ENCODE results near the gene USP6.

DNA sequence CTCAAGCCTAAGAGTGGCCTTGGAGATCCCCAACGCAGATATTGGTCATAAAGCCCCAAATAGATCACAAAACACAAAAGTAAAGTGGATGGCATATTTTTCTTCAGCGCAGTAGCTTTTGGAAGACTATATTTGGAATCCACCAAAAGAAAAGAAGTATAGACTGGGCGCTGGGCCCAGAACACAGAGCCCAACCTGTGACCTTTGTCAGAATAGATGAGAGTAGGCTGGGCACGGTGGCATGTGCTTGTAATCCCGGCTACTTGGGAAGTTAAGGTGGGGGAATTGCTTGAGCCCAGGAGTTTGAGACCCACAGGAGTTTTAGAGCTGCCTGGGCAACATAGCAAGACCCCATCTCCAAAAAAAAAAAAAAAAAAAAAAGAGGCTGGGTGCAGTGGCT, 104.2 kb downstream of the USP6 start:
- no peak for TF ChIP-seq POLR2AphosphoS5 (IDR thresholded peaks at IDR 0.05; ENCODE audit: low read depth, low read length)
- TF ChIP-seq POLR2A (IDR thresholded peaks at IDR 0.05; ENCODE audit: low read depth, low read length), result no peak
- no peak for TF ChIP-seq TAF1 (IDR thresholded peaks at IDR 0.05; ENCODE audit: low read depth, low read length)
- TF ChIP-seq POU2F2 (IDR thresholded peaks at IDR 0.05; ENCODE audit: low read depth, low read length), result no peak
- no peak for TF ChIP-seq PAX5 (IDR thresholded peaks at IDR 0.05; ENCODE audit: insufficient read depth, low read length, severe bottlenecking)
- no peak for TF ChIP-seq SPI1 (IDR thresholded peaks at IDR 0.05; ENCODE audit: low read depth, low read length)
